Cerebellar cortex (tissue), 1 donor: ENCODE results near the gene PKNOX1.
"Not testable (repeated sequence)": the region's sequence is repeated elsewhere in the genome, so short reads cannot be mapped to it uniquely, and the experiment has no call there.

Experiments used
- DNase-seq: peaks from one replicate; pipeline ENCODE4 v3.0.0-alpha.2; 2015; ENCODE audit warnings: low spot score

Gene PKNOX1

DNA sequence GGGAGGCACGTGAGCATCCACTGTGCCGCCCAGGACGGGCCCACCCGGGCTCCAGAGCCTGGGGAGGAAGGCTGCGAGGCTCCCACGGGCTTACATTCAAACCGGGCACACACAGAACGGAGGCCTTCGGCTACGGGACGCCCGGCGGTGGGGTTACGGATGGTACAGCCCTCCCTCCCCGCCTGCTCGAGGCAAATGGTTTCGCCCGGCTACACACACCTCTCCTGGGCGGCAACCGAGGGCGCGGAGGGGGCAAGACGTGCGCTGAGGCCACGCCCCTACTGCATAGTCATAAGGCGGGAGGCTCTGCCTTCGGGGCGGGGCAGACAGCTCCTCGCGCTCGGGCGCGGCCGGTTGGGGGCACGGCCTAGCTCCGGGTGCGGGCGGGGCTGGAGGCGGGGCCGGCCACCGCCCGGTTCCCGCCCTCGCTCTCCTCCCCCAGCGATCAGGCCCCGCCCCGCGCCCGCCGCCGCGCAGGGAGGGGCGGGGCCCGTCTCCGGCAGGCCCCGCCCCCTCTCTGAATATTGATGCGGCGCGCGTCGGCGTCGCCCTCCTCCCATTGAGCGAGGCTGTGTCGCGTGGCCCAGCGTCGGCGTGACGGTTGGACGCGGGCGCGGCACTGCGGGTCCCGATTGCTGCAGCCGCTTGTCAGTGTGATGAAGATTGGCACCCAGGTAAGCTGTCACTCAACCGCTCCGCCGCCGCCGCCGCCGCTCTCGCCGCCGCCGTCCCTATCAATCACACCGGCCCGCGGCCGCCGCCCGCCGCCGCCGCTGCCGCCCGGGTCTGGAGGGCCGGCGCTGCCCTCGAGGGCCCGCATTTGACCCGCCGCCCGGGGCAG lies at the start of gene PKNOX1:
Gene PKNOX1, plus strand, starts transcription at position 572 of the 841 bp plus-strand sequence. CDS start 29,820 bp downstream, outside the sequence.
- peak; percentile 98 for DNase-seq

DNA sequence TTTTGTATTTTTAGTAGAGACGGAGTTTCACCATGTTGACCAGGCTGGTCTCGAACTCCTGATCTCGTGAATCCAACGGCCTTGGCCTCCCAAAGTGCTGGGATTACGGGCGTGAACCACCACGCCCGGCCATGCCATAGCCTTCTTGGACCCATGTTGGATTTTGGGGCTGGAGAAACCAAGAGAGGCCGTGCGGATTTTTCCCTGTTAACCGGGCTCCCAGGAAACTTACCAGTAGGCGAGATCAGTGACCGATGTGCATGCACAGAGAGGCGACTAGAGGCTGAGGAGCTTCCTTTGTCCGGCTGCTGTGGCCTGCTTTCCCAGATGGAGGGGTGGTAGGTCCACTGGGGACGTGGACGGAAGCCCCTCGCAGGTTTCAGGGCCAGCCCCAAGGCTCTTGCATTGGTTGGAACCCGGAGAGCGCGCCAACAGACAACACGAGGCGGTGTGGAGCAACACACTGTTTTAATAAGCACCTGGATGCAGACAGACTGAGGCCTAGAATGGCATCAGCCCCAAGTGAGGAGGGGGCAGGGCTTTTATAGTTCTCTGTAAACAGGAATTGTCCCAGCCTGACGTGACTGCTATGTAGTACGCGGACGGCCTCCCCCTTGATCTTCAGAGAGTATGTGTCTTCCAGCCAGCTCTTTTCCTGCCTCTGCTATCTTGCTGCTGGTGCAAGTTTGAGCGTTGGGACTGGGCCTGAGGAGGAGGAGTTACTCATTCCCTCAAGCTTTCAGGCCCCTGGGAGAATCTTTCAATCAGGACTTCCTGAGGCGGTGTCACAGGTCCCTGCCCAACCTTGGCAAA lies 49.0 kb upstream of the PKNOX1 start, which contains the start of gene ERVH48-1:
Gene ERVH48-1, minus strand, starts transcription at position 517 of the 813 bp plus-strand sequence. CDS start 6,624 bp downstream, outside the sequence.
- DNase-seq, result no peak

GRCh38 chr21:42927474-42928200 lies 46.7 kb upstream of the PKNOX1 start:
- not testable (repeated sequence) for DNase-seq

DNA sequence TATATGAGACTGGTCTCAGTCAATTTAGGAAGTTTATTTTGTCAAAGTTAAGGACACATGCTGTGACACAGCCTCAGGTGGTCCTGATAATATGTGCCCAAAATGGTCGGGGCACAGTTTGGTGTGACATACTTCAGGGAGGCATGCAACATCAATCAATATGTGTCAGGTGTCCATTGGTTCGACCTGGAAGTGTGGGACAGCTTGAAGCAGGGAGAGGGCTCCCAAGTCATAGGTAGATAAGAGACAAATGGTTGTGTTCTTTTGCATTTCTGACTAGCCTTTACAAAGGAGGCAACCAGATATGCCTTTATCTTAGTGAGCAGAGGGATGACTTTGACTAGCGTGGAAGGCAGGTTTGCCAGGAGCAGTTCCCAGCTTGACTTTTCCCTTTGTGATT lies 44.4 kb upstream of the PKNOX1 start:
- no peak for DNase-seq

DNA sequence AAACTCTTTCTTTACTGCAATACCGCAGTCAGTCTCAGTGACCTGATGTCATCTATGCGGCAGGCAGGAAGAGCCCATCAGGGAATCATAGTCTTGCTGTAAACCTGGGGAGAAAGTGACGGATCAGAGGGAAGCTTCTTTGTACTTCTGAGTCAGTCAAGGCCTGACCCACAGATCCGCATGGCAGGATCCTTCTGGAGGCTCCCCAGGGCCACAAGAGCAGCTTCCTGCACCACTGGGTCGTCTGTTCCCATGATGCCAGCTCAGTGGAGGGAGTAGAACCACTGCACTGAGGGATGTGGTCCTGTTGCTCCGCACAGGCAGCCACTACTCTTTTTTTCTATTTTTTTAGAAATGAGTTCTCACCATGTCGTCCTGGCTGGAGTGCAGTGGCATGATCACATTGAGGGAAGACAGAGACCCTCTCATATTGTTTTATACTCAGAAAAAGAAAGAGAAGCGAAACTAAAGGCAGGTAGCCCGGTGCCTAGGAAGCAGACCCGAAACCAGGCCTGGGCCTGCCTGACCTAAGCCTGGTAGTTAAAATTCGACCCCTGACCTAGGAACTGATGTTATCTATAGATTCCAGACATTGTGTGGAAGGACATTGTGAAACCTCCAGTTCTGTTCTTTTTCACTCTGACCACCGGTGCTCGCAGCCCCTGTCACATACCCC lies 42.7 kb upstream of the PKNOX1 start:
- DNase-seq, result no peak

DNA sequence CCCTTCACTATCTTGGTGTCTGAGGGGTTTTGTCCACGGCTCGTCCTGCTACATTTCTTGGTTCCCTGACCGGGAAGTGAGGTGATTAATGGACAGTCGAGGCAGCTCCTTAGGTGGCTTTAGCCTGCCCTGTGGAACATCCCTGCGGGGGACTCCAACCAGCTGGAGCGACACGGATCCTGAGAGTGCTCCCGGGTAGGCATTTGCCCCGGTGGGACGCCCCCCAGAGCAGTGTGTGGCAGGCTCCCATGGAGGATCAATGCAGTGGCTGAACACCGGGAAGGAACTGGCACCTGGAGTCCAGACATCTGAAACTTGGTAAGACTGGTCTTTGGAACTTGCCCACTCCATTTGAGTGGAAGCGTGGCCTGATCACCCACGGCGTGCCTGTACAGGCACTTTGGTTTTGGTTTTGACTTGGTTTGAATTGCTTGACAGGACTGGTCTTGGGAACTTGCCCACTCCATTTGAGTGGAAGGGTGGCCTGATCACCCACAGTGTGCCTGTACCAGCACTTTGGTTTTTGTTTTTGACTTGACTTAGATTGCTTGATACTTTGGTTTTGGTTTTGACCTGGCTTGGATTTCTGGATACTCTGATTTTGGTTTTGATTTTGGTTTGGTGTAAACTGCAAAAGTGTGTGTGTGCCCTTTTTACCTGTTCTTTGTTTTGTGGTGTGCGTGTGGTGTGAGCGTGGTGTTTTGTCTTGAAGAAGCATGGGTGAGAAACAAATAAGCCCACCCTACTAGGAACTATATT lies 41.8 kb upstream of the PKNOX1 start:
- not testable (repeated sequence) for DNase-seq

- DNase-seq, result not testable (repeated sequence)
These were observed 41.0 kb upstream of the PKNOX1 start for GRCh38 chr21:42933137-42933970.

- not testable (repeated sequence) for DNase-seq
These were observed 40.4 kb upstream of the PKNOX1 start for GRCh38 chr21:42933973-42934372.

GRCh38 chr21:42936360-42936759 lies 38.0 kb upstream of the PKNOX1 start:
- DNase-seq, result not testable (repeated sequence)

DNA sequence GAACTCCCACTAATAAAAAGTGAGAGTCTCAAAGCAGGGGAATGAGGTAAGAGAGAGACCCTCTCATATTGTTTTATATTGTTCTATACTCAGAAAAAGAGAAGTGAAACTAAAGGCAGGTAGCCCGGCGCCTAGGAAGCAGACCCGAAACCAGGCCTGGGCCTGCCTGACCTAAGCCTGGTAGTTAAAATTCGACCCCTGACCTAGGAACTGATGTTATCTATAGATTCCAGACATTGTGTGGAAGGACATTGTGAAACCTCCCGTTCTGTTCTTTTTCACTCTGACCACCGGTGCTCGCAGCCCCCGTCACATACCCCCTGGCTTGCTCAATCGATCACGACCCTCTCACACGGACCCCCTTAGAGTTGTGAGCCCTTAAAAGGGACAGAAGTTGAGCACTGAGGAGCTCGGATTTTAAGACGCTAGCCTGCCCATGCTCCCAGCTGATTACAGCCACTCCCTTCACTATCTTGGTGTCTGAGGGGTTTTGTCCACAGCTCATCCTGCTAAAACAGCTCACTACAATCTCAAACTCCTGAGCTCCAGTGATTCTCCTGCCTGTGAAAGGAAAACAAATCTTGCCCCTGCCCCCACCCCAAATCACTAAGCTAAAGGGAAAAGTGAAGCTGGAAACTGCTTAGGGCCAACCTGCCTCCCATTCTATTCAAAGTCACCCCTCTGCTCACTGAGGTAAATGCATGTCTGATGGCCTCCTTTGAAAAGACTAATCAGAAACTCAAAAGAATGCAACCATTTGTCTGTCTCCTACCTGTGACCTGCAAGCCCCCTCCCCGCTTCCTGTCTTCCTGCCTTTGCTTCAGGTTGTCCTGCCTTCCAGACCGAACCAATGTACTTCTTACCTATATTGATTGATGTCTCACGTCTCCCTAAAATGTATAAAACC lies 37.1 kb upstream of the PKNOX1 start:
- not testable (repeated sequence) for DNase-seq

DNA sequence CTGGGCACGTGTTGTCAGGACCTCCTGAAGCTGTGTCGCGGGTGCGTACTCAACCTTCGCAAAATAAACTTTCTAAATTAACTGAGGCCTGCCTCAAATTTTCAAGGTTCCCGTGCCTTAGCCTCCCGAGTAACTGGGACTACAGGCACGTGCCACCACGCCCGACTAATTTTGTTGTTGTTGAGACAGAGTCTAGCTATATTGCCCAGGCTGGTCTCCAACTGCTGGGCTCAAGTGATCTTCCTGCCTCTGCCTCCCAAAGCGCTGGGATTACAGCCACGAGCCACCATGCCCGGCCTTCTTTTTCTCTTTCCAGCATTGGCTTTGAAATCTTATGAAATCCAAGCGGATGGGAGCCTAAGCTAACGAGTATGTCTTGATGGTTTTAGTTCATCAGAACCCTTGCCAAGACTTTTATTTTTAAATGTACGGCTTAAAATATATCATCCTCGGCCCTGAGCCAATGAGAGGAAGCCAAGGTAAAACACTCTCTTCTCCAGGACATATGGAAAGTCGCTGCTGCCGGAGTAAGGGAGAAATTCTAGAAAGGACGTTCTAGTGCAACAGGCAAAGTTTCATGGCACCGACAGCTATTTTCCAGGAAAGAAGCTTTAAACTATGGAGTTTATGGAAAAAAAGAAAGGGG lies 36.3 kb upstream of the PKNOX1 start:
- DNase-seq, result no peak

- not testable (repeated sequence) for DNase-seq
These were observed 35.8 kb upstream of the PKNOX1 start for GRCh38 chr21:42938606-42938995.

GRCh38 chr21:42939582-42940413 lies 34.6 kb upstream of the PKNOX1 start:
- DNase-seq, result no peak

- DNase-seq, result no peak
These were observed 32.7 kb upstream of the PKNOX1 start for GRCh38 chr21:42941696-42942085.

DNA sequence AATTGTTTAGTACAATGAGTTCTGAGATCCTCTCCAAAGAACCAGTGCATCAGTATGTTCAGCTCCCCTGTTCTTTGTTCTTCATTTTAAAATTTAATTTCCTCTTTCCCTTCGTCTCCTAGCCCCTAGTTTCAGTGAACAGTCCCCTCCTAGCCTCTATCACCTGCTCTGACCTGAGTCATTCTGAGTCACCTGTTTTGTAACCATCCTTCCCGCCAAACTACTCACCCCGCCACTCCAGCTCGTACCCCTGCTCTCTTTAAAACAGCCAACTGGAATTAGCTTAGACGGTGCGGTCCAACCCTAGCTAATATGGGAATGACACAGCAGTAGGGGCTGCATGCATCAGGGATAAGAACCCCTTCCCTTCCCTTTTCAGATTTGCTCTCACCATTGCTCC lies 32.1 kb upstream of the PKNOX1 start:
- no peak for DNase-seq

DNA sequence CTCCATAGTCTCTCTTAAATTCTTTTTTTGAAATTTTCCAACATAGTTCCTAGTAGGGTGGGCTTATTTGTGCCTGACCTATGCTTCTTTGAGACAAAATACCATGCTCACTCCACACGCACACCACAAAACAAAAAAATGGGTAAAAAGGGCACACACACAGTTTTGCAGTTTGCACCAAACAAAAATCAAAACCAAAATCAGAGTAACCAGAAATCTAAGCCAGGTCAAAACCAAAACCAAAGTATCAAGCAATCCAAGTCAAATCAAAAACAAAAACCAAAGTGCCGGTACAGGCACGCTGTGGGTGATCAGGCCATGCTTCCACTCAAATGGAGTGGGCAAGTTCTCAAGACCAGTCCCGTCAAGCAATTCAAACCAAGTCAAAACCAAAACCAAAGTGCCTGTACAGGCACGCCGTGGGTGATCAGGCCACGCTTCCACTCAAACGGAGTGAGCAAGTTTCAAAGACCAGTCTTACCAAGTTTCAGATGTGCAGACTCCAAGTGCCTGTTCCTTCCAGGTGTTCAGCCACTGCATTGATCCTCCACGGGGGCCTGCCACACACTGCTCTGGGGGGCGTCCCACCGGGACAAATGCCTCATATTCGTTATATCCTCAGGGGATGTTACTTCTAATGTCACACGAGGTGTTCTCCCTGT lies 25.1 kb upstream of the PKNOX1 start:
- not testable (repeated sequence) for DNase-seq

- not testable (repeated sequence) for DNase-seq
These were observed 23.2 kb upstream of the PKNOX1 start for GRCh38 chr21:42951193-42951592.
